ENCODE results near the gene CKAP5. TPM values are rescaled to one million over a fixed set of nuclear protein-coding genes. Genes with fewer than 3 reads are reported as not detected.

Gene CKAP5
- total RNA-seq, 2 donors from 2014 or later = 162 to 211 TPM

- no peaks in the 10 kb centered on the region for H3K4me1 Mint-ChIP-seq
- peaks cover 4% of the 10 kb centered on the region for H3K36me3 Mint-ChIP-seq (ENCODE audit: low read depth)
- Histone ChIP-seq H3K9me3 (ENCODE audit: control insufficient read depth, low read length) (peaks cover 16% of the 10 kb centered on the region), H3K4me1 (ENCODE audit: control insufficient read depth, insufficient read depth, low read length) (no peaks in the 10 kb centered on the region), H3K27ac (ENCODE audit: low read depth, low read length) (no peak overlapping the region), H3K36me3 (ENCODE audit: control insufficient read depth, insufficient read depth, low read length) (peaks cover 6% of the 10 kb centered on the region), H3K4me3 (ENCODE audit: low read length) (no peak overlapping the region), H3K9ac (ENCODE audit: extremely low read depth, low read length, poor library complexity, severe bottlenecking) (no peak overlapping the region), H3K27me3 (ENCODE audit: control insufficient read depth, insufficient read depth, low read length, poor library complexity, severe bottlenecking) (peaks cover 15% of the 10 kb centered on the region)
- H3K27me3 Mint-ChIP-seq (ENCODE audit: insufficient read depth) = peaks cover 5% of the 10 kb centered on the region
- TF ChIP-seq CTCF (conservative IDR thresholded peaks at IDR 0.05) = no peak
- peaks cover 8% of the 10 kb centered on the region for H3K9me3 Mint-ChIP-seq
- DNase-seq = no peak
- 90 to 97% methylated on average over 2 of the region's 2 CpGs for WGBS, 2 experiments (ENCODE audit: insufficient coverage in 1 of 2, insufficient read length in 1 of 2)
- H3K4me3 Mint-ChIP-seq = no peak overlapping the region
- no peak overlapping the region for H3K27ac Mint-ChIP-seq
These were observed 9.8 kb upstream of the CKAP5 start for GRCh38 chr11:46855863-46856262.

- TF ChIP-seq CTCF (conservative IDR thresholded peaks at IDR 0.05) = no peak
- no peak for DNase-seq
- 93 to 95% methylated on average over 3 of the region's 3 CpGs for WGBS, 2 experiments (ENCODE audit: insufficient coverage in 1 of 2, insufficient read length in 1 of 2)
- Mint-ChIP-seq H3K4me1 (no peaks in the 10 kb centered on the region), H3K36me3 (ENCODE audit: low read depth) (peaks cover 4% of the 10 kb centered on the region), H3K27ac (no peak overlapping the region), H3K27me3 (ENCODE audit: insufficient read depth) (peaks cover 5% of the 10 kb centered on the region), H3K9me3 (peaks cover 15% of the 10 kb centered on the region), H3K4me3 (no peak overlapping the region)
- Histone ChIP-seq H3K4me1 (ENCODE audit: control insufficient read depth, insufficient read depth, low read length) (no peaks in the 10 kb centered on the region), H3K27ac (ENCODE audit: low read depth, low read length) (no peak overlapping the region), H3K27me3 (ENCODE audit: control insufficient read depth, insufficient read depth, low read length, poor library complexity, severe bottlenecking) (peaks cover 15% of the 10 kb centered on the region), H3K9ac (ENCODE audit: extremely low read depth, low read length, poor library complexity, severe bottlenecking) (no peak overlapping the region), H3K9me3 (ENCODE audit: control insufficient read depth, low read length) (peaks cover 23% of the 10 kb centered on the region), H3K36me3 (ENCODE audit: control insufficient read depth, insufficient read depth, low read length) (peaks cover 6% of the 10 kb centered on the region), H3K4me3 (ENCODE audit: low read length) (no peak overlapping the region)
These were observed 9.1 kb upstream of the CKAP5 start for GRCh38 chr11:46855167-46855566.

- peak; percentile 86 for DNase-seq
- H3K27me3 Mint-ChIP-seq (ENCODE audit: insufficient read depth) = peaks cover 25% of the 10 kb centered on the region
- 52 to 79% methylated on average over 6 to 10 of the region's 10 CpGs for WGBS, 2 experiments (ENCODE audit: insufficient coverage in 1 of 2, insufficient read length in 1 of 2)
These were observed 4.8 kb upstream of the CKAP5 start for GRCh38 chr11:46850829-46851380.

More at GRCh38 chr11:46850829-46851380, 4.8 kb upstream of the CKAP5 start:
- Histone ChIP-seq H3K27ac (ENCODE audit: low read depth, low read length) (no peak overlapping the region), H3K9ac (ENCODE audit: extremely low read depth, low read length, poor library complexity, severe bottlenecking) (no peak overlapping the region), H3K36me3 (ENCODE audit: control insufficient read depth, insufficient read depth, low read length) (no peaks in the 10 kb centered on the region), H3K9me3 (ENCODE audit: control insufficient read depth, low read length) (peaks cover 40% of the 10 kb centered on the region), H3K4me3 (ENCODE audit: low read length) (peak overlapping the region; percentile 71), H3K4me1 (ENCODE audit: control insufficient read depth, insufficient read depth, low read length) (no peaks in the 10 kb centered on the region), H3K27me3 (ENCODE audit: control insufficient read depth, insufficient read depth, low read length, poor library complexity, severe bottlenecking) (peaks cover 15% of the 10 kb centered on the region)
- Mint-ChIP-seq H3K4me3 (no peak overlapping the region), H3K9me3 (peaks cover 28% of the 10 kb centered on the region), H3K36me3 (ENCODE audit: low read depth) (peaks cover 9% of the 10 kb centered on the region), H3K4me1 (no peaks in the 10 kb centered on the region), H3K27ac (no peak overlapping the region)
- TF ChIP-seq CTCF (conservative IDR thresholded peaks at IDR 0.05) = no peak

All from endodermal cell (in vitro differentiated cells).